PC-3 (cell line): Measurements from ENCODE around the gene TTC1.

Source experiments
- EZH2 ChIP-seq: fragments of 300-600 bp; sonication (generic); IDR thresholded peaks from one replicate; pipeline ENCODE4 v1.6.1; 2017; ENCODE audit warnings: antibody characterized with exemption, mild to moderate bottlenecking, low read length; ENCODE audit not compliant: unreplicated experiment
- EZH2phosphoT487 ChIP-seq: fragments of 300-600 bp; sonication (generic); IDR thresholded peaks from 2 replicates; pipeline ENCODE4 v1.6.1; 2018; ENCODE audit warnings: mild to moderate bottlenecking, antibody characterized with exemption, low read length, borderline replicate concordance
- TF ChIP-seq, protein P1 (sequence below): fragments of 300-600 bp; sonication (generic); conservative IDR thresholded peaks from 2 replicates; pipeline ENCODE4 v1.5.1; 2017; ENCODE audit warnings: antibody characterized with exemption, low read depth, mild to moderate bottlenecking, low read length

DNA sequence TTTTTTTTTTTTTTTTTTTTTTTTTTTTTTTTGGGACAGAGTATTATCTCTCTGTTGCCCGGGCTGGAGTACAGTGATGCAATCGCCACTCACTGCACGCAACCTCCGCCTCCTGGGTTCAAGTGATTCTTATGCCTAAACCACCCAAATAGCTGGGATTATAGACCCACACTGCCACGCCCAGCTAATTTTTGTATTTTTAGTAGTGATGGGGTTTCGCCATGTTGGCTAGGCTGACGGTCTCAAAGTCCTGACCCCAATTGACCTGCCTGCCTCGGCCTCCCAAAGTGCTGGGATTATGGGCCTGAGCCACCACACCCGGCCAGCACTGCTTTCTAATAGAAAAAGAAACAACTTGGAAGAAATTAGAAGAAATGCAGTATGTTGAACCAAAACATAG, 39.2 kb downstream of the TTC1 start:
- TF ChIP-seq, protein P1, sequence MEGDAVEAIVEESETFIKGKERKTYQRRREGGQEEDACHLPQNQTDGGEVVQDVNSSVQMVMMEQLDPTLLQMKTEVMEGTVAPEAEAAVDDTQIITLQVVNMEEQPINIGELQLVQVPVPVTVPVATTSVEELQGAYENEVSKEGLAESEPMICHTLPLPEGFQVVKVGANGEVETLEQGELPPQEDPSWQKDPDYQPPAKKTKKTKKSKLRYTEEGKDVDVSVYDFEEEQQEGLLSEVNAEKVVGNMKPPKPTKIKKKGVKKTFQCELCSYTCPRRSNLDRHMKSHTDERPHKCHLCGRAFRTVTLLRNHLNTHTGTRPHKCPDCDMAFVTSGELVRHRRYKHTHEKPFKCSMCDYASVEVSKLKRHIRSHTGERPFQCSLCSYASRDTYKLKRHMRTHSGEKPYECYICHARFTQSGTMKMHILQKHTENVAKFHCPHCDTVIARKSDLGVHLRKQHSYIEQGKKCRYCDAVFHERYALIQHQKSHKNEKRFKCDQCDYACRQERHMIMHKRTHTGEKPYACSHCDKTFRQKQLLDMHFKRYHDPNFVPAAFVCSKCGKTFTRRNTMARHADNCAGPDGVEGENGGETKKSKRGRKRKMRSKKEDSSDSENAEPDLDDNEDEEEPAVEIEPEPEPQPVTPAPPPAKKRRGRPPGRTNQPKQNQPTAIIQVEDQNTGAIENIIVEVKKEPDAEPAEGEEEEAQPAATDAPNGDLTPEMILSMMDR = no peak
- TF ChIP-seq EZH2 = no peak
- no peak for TF ChIP-seq EZH2phosphoT487
